H1 (cell line): ENCODE measurements around the gene PPP1R1C. TPM values are rescaled to one million over a fixed set of nuclear protein-coding genes. Genes with fewer than 3 reads are reported as not detected.

Experiments
- polyA plus RNA-seq, 7 experiments: library from polyadenylated mRNA; depleted of rRNA in 3 of 7; stranded (reverse) in 5 of 7; unstranded in 2 of 7; fragments of >200 nt in 5 of 7; fragments of 200-250 nt in 2 of 7; gene quantifications; 1 replicate in 5 of 7; 2 replicates in 1 of 7; 4 replicates in 1 of 7; pipeline versions ENCODE4 v1.2.1 to v1.2.3, GENCODE V29; 2011 to 2013; ENCODE audit warnings: missing spikeins in 2 of 7, mixed read lengths in 2 of 7
- total RNA-seq: library from RNA; stranded (reverse); fragmentation: NEBNext Ultra II Directional; extraction: Animal tissue kit (Norgen Biotek cat#: 25700); gene quantifications from 2 replicates; pipeline ENCODE4 v1.2.1, GENCODE V29; 2021
- TF ChIP-seq, protein P1 (sequence below), 3 experiments: IDR thresholded peaks; 1 replicate in 2 of 3; 2 replicates in 1 of 3; pipeline versions ENCODE4 v1.5.1 to v1.6.1; 2011; ENCODE audit warnings: low read length in 3 of 3, mild to moderate bottlenecking in 3 of 3, inconsistent platforms in 2 of 3, low read depth in 1 of 3, moderate library complexity in 1 of 3; ENCODE audit not compliant: insufficient read depth in 1 of 3; ENCODE audit errors: control extremely low read depth in 1 of 3

The PPP1R1C gene
- total and polyA plus RNA-seq, 2 of the 8 experiments (the other 6 are each of a cell fraction or from before 2014, with no cell fraction given): 1.3 to 5.3 TPM

DNA sequence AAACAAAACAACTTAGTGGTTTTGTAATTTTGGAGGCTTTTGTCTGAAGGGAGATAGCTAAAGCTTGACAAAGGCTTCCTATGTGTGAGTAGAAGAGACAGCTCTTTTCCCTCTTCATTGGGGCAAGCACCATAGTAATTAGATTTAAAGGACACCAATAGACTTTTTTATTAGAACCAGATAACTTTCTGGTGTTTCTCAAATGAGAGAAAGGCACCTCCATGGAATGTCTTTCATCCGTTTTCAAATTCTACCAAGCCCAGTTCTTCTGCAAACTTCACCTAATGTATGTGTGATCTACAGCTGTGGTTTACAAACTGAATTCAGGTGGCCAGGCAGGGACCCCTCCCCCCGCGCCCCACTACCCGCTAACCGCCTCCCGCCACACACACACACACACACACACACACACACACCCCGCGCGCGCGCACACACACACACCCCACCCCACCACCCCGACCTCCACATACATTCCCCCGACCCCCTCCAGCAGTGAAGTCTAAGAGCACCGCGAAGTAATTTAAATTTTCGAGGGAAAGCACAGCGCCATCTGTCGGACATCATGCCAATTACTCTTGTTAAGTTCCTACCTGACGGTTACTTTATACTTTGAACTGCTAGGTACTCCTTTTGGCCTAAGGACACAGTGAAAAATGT, 31.6 kb upstream of the PPP1R1C start (continued):
- TF ChIP-seq, protein P1, sequence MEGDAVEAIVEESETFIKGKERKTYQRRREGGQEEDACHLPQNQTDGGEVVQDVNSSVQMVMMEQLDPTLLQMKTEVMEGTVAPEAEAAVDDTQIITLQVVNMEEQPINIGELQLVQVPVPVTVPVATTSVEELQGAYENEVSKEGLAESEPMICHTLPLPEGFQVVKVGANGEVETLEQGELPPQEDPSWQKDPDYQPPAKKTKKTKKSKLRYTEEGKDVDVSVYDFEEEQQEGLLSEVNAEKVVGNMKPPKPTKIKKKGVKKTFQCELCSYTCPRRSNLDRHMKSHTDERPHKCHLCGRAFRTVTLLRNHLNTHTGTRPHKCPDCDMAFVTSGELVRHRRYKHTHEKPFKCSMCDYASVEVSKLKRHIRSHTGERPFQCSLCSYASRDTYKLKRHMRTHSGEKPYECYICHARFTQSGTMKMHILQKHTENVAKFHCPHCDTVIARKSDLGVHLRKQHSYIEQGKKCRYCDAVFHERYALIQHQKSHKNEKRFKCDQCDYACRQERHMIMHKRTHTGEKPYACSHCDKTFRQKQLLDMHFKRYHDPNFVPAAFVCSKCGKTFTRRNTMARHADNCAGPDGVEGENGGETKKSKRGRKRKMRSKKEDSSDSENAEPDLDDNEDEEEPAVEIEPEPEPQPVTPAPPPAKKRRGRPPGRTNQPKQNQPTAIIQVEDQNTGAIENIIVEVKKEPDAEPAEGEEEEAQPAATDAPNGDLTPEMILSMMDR (IDR thresholded peaks at IDR 0.05; ENCODE audit: control extremely low read depth in 1 of 3, insufficient read depth in 1 of 3, low read depth in 1 of 3, low read length in 3 of 3): peak; percentile 13 to 72 (median 59)
